Stimulated activated effector memory CD8-positive, alpha-beta T cell treated with anti-CD3 and anti-CD28 coated beads, Interleukin-12 subunit alpha, Interleukin-12 subunit beta, amount 100 ng/mL, for 72 hours (primary cell): ENCODE data around the gene CRHR1.

Experiments
- ATAC-seq: fragments of 150-1000 bp; cut with Tn5 transposase; 2 replicates; pipeline ENCODE4 v1.10.0; 2021
- DNase-seq, 2 donors: peaks; one replicate each; pipeline ENCODE4 v3.0.0; 2021 to 2022; ENCODE audit warnings: low spot score in 2 of 2
- H3K27ac Mint-ChIP-seq: one replicate; pipeline ENCODE4 v1.8.0; 2022; ENCODE audit warnings: mild to moderate bottlenecking, mixed read lengths
- H3K36me3 Mint-ChIP-seq: one replicate; pipeline ENCODE4 v1.8.0; 2022; ENCODE audit warnings: mild to moderate bottlenecking, mixed read lengths
- H3K4me1 Mint-ChIP-seq: one replicate; pipeline ENCODE4 v1.8.0; 2022; ENCODE audit warnings: mixed read lengths
- H3K4me3 Mint-ChIP-seq: one replicate; pipeline ENCODE4 v1.8.0; 2022; ENCODE audit warnings: mild to moderate bottlenecking, mixed read lengths
- H3K9me3 Mint-ChIP-seq: one replicate; pipeline ENCODE4 v1.8.0; 2022; ENCODE audit warnings: mixed read lengths

CRHR1 gene

DNA sequence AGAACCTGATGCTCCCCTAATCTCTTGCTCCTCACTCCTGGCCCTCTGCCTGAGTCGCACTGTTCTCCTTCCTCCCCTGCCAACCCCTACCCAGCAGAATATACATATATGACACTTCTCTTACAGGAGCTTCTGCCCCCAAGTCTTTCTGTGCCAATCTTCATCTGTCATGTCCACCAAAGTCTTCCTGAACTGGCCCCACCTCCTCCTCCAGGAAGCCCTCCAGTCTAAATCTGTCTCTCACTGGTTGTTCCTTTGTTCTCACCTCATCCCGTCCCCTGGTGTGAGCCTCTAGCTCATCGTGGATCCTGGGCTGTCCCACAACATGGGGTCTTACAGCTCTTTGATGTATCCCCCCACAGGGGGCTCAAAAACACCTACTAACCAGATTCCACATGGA, 8.3 kb downstream of the CRHR1 start:
- no peaks in the 10 kb centered on the region for H3K9me3 Mint-ChIP-seq
- no peak overlapping the region for H3K4me3 Mint-ChIP-seq
- no peaks in the 10 kb centered on the region for H3K4me1 Mint-ChIP-seq
- DNase-seq (no peak), ATAC-seq (no peak)
- H3K36me3 Mint-ChIP-seq, result no peaks in the 10 kb centered on the region
- no peak overlapping the region for H3K27ac Mint-ChIP-seq

- ATAC-seq (no peak), DNase-seq (no peak)
- Mint-ChIP-seq H3K27ac (no peak overlapping the region), H3K4me1 (no peaks in the 10 kb centered on the region), H3K9me3 (no peaks in the 10 kb centered on the region), H3K36me3 (no peaks in the 10 kb centered on the region), H3K4me3 (no peak overlapping the region)
Measured at GRCh38 chr17:45792995-45793755, 9.1 kb downstream of the CRHR1 start.

DNA sequence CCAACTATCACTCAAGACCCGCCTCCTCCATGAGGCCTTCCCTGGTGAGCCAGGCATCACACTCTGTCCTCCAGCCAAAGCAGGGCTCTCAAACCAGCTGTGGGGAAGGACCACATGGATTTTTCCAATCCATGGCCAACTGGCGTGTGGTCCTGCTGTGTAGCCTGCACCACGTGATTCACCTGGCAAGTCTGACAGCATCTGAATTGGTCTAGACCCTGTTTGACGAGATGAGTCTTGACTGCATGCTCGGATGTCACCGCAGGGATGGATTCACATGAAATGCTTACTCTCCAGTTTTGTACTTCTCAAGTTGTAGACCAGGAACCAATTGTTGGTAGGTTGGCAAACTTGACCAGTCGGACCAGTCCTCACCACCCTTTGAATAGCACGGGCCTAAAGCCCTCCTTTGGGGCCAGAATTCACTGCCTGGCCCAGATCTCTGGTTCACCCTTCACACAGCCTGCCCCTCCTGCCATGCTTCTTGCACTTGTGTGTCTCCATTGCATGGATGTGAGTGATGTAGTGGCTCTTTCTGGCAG, 9.9 kb downstream of the CRHR1 start:
- DNase-seq (no peak), ATAC-seq (no peak)
- H3K4me1 Mint-ChIP-seq, result no peaks in the 10 kb centered on the region
- no peaks in the 10 kb centered on the region for H3K9me3 Mint-ChIP-seq
- no peaks in the 10 kb centered on the region for H3K36me3 Mint-ChIP-seq
- no peak overlapping the region for H3K4me3 Mint-ChIP-seq
- no peak overlapping the region for H3K27ac Mint-ChIP-seq

GRCh38 chr17:45794840-45795239, 10.7 kb downstream of the CRHR1 start:
- Mint-ChIP-seq H3K4me3 (no peak overlapping the region), H3K36me3 (no peaks in the 10 kb centered on the region), H3K4me1 (no peaks in the 10 kb centered on the region), H3K9me3 (no peaks in the 10 kb centered on the region), H3K27ac (no peak overlapping the region)
- DNase-seq (no peak), ATAC-seq (no peak)

DNA sequence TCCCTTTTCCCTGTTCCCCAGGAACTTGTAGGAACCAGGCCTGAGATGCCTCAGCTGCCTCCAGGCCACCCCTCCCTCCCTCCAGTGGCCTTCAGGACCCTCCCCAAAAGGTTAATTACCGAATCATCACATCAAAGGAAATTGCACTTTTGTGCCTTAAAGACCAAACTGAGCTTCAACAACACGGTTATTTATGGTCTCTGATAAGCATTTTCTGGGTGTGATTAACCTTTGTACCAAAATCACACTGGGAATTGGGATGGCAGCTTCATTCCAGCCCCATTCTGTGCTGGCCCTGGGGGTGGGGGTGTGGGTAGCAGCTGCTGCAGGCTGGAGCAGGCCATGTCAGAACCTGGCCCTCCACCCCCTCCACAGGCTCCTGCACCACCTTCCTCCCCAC, 16.7 kb downstream of the CRHR1 start:
- Mint-ChIP-seq H3K4me1 (no peaks in the 10 kb centered on the region), H3K36me3 (no peaks in the 10 kb centered on the region), H3K9me3 (no peaks in the 10 kb centered on the region), H3K27ac (no peak overlapping the region), H3K4me3 (no peak overlapping the region)
- no peak for DNase-seq
- ATAC-seq, result no peak

- H3K36me3 Mint-ChIP-seq, result no peaks in the 10 kb centered on the region
- no peak overlapping the region for H3K4me3 Mint-ChIP-seq
- no peaks in the 10 kb centered on the region for H3K4me1 Mint-ChIP-seq
- H3K27ac Mint-ChIP-seq, result no peak overlapping the region
- ATAC-seq, result no peak
- no peak for DNase-seq
- H3K9me3 Mint-ChIP-seq, result no peaks in the 10 kb centered on the region
Measured at GRCh38 chr17:45801421-45801820, 17.3 kb downstream of the CRHR1 start.

DNA sequence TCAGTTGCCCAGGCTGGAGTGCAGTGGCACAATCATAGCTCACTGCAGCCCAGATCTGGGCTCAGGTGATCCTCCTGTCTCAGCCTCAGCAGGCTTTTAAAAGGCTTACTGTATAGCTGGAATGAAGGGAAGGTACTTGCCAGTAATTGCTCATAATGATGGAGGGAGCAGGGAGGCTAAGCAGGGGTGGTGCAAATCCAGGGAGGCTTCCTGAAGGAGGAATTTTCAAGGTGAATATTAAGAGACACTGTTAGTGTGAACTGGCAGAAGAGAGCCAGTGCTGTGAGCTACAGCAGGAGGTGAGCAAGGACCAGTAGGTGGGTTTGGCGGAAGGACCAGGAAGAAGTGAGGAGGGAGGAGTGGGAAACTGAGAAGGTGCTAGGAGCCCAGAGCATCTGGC, 24.7 kb downstream of the CRHR1 start:
- ATAC-seq (no peak), DNase-seq (no peak)
- Mint-ChIP-seq H3K4me3 (no peak overlapping the region), H3K4me1 (no peaks in the 10 kb centered on the region), H3K27ac (no peak overlapping the region), H3K36me3 (no peaks in the 10 kb centered on the region), H3K9me3 (no peaks in the 10 kb centered on the region)

- no peaks in the 10 kb centered on the region for H3K36me3 Mint-ChIP-seq
- DNase-seq, result no peak
- no peak overlapping the region for H3K27ac Mint-ChIP-seq
- H3K9me3 Mint-ChIP-seq, result no peaks in the 10 kb centered on the region
- H3K4me3 Mint-ChIP-seq, result no peak overlapping the region
- no peaks in the 10 kb centered on the region for H3K4me1 Mint-ChIP-seq
- ATAC-seq, result peak; percentile 4
Measured at GRCh38 chr17:45809499-45809898, 25.4 kb downstream of the CRHR1 start.

GRCh38 chr17:45812102-45812501, 28.0 kb downstream of the CRHR1 start:
- H3K4me3 Mint-ChIP-seq, result no peak overlapping the region
- H3K36me3 Mint-ChIP-seq, result no peaks in the 10 kb centered on the region
- no peaks in the 10 kb centered on the region for H3K4me1 Mint-ChIP-seq
- no peaks in the 10 kb centered on the region for H3K9me3 Mint-ChIP-seq
- ATAC-seq, result no peak
- DNase-seq, result no peak
- H3K27ac Mint-ChIP-seq, result no peak overlapping the region

DNA sequence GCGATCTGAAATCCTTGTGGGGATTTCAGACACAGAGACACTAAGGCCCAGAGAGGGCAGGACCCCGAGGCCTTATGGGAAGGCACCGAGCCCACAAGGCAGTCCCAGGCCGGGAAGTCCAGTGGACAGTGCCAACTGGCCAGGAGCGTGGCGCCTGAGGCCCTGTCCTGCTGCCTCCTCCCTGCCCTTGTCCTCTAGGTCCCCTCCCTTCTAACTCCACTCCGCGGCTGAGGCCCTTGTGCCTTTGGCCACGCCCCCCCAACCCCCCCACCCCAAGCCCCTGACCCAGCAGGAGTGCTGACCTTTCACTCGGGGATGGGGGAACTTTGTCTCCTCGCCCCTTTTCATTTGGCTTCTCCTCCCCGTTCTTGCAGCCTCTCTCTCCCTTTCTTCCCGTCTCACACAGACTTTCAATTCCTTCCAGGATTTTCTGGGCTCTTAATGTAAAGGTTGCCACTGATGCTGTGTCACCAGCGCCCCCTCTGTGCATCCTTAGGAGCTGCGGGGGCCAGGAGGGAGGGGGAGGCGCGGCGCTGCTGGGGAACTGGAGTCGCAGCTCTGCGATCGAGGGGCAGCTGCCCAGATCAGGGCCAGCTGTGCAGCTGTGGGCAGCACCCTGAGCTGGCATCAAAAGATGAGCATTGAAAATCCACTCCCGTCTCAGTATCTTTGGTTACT, 29.1 kb downstream of the CRHR1 start:
- Mint-ChIP-seq H3K27ac (no peak overlapping the region), H3K9me3 (no peaks in the 10 kb centered on the region), H3K4me3 (no peak overlapping the region), H3K4me1 (no peaks in the 10 kb centered on the region), H3K36me3 (no peaks in the 10 kb centered on the region)
- DNase-seq (no peak), ATAC-seq (no peak)

GRCh38 chr17:45814622-45815606, 30.8 kb downstream of the CRHR1 start:
- Mint-ChIP-seq H3K4me3 (no peak overlapping the region), H3K36me3 (no peaks in the 10 kb centered on the region), H3K9me3 (no peaks in the 10 kb centered on the region), H3K4me1 (no peaks in the 10 kb centered on the region), H3K27ac (no peak overlapping the region)
- no peak for DNase-seq
- no peak for ATAC-seq

GRCh38 chr17:45815752-45816151, 31.6 kb downstream of the CRHR1 start:
- Mint-ChIP-seq H3K36me3 (no peaks in the 10 kb centered on the region), H3K27ac (no peak overlapping the region), H3K9me3 (no peaks in the 10 kb centered on the region), H3K4me1 (no peaks in the 10 kb centered on the region), H3K4me3 (no peak overlapping the region)
- DNase-seq (no peak), ATAC-seq (no peak)

DNA sequence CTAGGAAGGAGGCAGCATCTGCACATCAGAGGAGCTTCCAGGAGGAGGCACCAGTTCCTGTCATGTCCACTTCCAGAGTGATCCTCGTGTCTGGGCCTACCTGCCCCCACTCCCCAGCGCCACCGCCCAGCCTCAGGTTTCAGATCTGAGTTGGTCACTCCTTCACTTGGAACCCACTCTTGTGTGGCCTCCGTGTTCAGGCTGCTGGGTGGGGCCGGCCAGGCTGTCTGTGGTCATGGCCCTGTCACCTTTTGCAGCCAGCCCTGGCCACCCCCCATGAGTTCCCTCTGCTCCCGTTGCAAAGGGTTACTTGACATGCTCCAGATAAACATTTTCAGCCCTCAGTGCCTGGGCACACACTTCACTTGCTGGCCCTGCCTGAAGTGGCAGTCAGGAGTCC, 33.9 kb downstream of the CRHR1 start:
- H3K27ac Mint-ChIP-seq, result no peak overlapping the region
- no peak overlapping the region for H3K4me3 Mint-ChIP-seq
- DNase-seq (no peak), ATAC-seq (no peak)
- no peaks in the 10 kb centered on the region for H3K4me1 Mint-ChIP-seq
- H3K9me3 Mint-ChIP-seq, result no peaks in the 10 kb centered on the region
- no peaks in the 10 kb centered on the region for H3K36me3 Mint-ChIP-seq

DNA sequence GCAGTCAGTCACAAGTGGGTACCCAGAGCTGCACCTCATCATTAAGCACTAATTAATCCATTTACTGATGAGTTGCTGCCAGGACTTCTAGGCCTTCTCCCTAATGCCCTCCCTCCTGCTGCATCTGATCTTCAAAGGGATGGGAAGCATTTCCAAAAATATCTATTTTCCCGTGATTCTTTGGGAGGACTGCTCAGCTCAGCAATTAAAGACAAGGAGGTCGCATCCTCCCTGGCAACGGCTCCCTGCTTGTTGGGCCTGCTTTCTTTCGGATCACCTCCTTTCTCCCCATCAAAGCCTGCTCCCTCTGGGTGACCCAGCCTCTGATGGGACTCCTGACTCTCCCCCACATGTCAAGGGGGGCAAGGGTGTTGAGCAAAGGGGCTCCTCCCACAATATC, 34.6 kb downstream of the CRHR1 start:
- DNase-seq, result no peak
- Mint-ChIP-seq H3K36me3 (no peaks in the 10 kb centered on the region), H3K9me3 (no peaks in the 10 kb centered on the region), H3K27ac (no peak overlapping the region), H3K4me3 (no peak overlapping the region), H3K4me1 (no peaks in the 10 kb centered on the region)
- ATAC-seq, result no peak

- H3K27ac Mint-ChIP-seq, result no peak overlapping the region
- ATAC-seq, result no peak
- H3K4me1 Mint-ChIP-seq, result no peaks in the 10 kb centered on the region
- no peaks in the 10 kb centered on the region for H3K36me3 Mint-ChIP-seq
- H3K9me3 Mint-ChIP-seq, result no peaks in the 10 kb centered on the region
- no peak overlapping the region for H3K4me3 Mint-ChIP-seq
- no peak for DNase-seq
Measured at GRCh38 chr17:45819632-45820031, 35.5 kb downstream of the CRHR1 start.
